ENCODE results near the gene BMI1.

DNA sequence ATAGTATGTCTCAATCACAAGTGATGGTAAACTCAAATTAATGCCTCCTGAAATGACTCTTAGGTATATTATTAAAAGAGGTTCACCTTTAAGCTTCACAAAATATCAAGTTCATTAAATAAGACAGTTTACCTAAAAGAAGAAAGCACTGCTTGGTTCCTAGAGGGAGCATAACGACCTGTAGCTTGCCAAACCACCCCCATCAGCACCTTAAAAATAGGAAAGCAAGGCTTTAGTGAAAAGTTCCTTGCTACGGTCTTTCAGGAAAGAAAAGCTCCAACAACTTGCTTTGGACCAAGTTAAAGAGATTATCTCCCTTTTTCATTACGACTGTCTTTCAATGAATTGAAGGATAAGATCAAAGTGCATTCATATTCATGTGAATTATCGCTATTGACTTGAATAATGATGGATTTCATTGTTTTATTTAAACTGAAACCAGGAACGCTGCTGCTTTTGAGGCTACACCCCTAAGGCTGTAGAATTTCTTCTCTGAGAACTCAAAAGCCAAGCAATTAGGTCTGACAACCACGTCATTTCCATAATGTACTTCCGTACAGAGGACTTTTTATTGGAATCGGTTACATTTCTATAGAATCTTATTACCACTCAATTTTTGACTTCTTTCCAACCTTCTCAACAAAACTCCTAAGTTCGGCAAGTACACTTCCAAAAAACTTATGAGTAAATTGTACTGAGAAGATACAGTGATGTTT is 17.4 kb downstream of the BMI1 start:
- TF ChIP-seq, protein P1, sequence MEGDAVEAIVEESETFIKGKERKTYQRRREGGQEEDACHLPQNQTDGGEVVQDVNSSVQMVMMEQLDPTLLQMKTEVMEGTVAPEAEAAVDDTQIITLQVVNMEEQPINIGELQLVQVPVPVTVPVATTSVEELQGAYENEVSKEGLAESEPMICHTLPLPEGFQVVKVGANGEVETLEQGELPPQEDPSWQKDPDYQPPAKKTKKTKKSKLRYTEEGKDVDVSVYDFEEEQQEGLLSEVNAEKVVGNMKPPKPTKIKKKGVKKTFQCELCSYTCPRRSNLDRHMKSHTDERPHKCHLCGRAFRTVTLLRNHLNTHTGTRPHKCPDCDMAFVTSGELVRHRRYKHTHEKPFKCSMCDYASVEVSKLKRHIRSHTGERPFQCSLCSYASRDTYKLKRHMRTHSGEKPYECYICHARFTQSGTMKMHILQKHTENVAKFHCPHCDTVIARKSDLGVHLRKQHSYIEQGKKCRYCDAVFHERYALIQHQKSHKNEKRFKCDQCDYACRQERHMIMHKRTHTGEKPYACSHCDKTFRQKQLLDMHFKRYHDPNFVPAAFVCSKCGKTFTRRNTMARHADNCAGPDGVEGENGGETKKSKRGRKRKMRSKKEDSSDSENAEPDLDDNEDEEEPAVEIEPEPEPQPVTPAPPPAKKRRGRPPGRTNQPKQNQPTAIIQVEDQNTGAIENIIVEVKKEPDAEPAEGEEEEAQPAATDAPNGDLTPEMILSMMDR (IDR thresholded peaks at IDR 0.05) = no peak
- TF ChIP-seq EP300 (IDR thresholded peaks at IDR 0.05) (no peak), POLR2AphosphoS5 (IDR thresholded peaks at IDR 0.05) (no peak)

Measured in stomach (tissue), 4 donors.